GM18858 (cell line): ENCODE measurements around the gene FNDC3A.
A peak's percentile ranks its signal among the peaks of the same experiment; 100 is the strongest.

Experiments
- ATAC-seq: cut with Tn5 transposase; IDR thresholded peaks from one replicate; pipeline ENCODE4 v1.9.1; 2021; ENCODE audit not compliant: unreplicated experiment

Gene FNDC3A

DNA sequence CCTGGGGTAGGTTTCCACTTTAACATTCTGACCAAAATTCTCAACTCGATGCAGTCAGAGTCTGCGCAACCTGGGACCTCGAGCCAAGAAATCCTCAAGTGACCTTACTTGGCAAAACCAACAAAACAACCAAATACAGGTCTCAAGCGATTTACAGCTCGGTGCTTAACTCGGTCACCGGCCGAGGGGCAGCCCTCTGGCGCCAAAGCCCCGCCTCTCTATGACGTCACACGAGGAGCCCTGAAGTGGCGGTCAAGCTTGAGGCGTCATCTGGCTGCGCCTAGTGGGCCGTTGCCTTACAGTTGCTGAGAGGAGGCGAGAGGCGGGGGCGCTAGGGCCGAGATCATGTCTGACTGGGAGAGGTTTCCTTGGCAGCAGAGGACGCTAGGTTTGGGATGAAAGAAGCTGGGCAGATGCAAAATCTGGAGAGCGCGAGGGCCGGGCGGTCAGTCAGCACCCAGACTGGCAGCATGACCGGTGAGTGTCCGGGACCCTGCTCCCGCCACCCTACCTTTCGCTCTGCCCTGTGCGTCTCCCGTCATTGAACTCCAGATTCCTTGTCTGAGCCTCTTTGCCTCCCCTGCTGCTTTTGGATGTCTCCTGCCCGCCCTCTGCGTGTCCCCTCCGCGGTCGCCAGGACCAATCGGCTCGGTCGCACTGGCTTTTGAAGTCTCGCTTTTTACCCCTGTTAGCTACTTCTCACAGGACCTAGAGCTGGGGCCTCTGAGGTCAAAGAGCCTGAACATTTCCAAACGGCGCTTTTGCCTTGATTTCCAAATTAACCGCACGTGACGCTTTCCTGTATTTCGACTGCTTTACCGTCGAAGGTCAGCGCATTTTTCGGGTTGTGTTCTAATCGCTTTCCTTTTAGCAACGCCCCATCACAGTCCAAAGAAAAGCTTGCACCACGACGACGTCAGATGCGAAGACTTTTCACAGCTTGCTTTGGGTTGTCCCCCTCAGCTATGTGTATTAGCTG lies 272.2 kb downstream of the FNDC3A start, which contains the start of gene CDADC1:
Gene CDADC1, plus strand, starts transcription at position 283 of the 979 bp plus-strand sequence. Its CDS starts 113 bp downstream, at position 396.
- ATAC-seq = peak; percentile 93

DNA sequence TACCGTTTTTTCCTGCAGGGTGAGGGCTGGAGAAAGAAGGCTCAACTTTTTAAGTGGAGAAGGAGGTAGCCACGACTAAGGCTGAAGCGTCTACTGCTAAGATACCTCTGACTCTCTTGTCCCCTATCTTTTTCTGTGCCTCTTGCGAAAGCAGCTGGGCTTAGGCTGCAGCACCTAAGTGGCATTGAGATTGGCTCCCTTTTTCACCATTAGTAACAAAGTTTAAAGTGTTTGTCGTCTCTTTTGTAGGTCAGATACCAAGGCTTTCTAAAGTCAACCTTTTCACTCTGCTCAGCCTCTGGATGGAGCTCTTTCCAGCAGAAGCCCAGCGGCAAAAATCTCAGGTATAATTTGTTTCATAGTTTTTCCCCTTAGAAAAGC lies 272.9 kb downstream of the FNDC3A start:
- no peak for ATAC-seq

DNA sequence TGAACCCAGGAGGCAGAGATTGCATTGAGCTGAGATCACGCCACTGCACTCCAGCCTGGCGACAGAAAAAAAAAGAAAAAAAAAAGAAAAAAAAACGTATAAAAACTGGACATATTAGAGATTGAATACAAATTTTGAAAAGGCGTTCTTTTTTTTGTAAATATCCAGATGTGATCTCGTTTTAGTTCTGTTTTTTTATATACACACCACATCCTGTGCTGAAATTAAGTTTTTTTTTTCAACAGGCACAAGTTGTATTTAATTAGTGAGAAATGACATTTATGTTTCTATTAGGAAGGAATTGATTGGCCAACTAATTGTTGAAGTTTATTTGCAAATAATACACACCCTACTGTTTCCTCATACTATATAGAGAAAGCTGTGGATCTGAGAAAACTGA lies 275.6 kb downstream of the FNDC3A start:
- ATAC-seq = no peak

DNA sequence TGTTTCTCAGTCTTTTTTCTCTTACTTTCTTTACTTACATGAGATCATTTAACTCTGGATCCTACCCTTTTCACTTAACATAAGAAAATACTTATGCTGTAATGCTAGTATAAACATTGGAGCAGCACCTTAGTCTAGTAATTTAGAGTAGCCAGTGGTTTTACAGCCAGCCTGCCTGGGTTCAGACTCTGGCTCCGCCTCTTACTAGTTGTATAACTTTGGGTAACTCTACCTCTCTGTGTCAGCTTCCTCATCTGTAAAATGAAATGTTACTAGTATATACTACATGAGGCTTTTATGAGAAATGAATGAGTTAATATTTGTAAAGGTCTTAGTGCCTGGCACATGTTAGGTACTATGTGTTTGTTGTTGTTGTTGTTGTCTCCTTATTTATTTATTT lies 277.6 kb downstream of the FNDC3A start:
- ATAC-seq = no peak

DNA sequence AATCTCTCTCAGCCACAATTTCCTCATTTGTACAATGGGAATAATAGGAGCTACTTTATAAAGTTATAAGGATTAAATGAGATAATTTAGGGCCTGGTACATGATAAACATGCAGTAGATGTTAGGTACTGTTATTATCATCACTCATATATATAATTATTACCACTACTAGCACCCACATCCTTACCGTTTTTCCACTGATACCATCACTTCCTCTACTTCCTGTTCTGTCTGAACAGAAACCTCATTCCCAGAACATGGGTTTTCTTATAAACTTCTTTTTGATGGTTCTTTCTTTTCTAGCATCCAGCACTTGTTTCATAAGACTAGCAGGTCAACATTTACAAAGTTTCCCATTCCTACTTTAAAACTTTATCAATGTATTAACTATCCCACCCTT lies 278.3 kb downstream of the FNDC3A start:
- no peak for ATAC-seq

DNA sequence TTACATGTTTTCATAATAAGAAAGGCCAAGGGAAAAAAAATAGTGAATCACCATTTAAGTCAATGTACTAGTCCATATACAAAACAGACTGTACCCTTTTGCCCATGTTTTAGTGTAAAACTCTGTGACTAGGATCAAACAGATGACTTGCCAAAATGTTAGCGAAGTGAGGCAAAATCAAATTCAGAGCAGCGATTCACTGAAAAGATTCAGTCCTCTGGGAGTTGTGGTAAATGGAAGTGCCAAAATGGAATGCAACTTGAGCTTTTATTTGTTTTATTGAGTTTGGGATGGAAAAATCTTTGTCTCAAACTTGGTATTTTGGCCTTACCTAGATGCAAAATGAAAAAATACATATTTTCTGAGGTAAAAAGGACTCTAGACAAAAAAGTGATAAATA lies 281.1 kb downstream of the FNDC3A start:
- ATAC-seq = no peak

DNA sequence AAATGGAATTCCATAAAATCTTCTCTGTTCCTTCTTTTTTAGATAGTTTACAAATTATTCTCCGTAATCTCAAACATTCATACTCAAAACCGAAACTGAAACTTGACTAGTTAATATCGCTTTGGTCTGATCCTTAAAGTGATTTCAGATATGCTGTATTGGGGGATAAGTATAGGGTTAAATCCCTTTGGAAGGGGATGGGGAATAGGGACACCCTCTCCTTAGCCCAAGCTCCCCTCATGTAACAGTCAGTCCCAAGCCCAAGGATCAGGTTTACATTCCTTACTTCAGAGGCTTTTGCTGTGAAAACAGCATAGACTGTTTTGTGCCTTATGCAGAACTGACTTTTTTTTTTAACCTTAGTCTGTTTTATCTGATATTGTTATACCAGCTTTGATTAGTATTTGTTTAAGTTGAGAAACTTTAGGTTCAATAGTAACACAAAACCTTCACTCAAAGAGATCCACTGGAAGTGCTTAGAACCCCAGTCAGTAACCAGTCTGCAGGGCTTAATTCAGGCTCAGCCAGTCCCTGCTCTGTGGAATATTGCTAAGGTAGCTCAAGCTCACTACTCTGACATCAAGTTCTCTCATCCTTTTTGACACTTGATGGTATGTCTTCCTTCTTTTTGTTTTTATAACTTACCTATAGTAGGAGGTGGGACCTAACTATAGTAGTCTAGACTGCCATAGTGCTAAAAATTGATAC lies 282.5 kb downstream of the FNDC3A start:
- ATAC-seq = no peak
